C4-2B (cell line): Measurements from ENCODE around the gene KCP.

Source experiments
- H3K27ac ChIP-seq: fragments of 450-650 bp; 2 replicates; pipeline ENCODE4 v1.5.1; 2017
- ZFX ChIP-seq: fragments of 450-650 bp; IDR thresholded peaks from 2 replicates; pipeline ENCODE4 v1.6.1; 2017
- TF ChIP-seq, protein P1 (sequence below): fragments of 450-650 bp; conservative IDR thresholded peaks from 2 replicates; pipeline ENCODE4 v1.5.1; 2017; ENCODE audit warnings: mild to moderate bottlenecking

Gene KCP

GRCh38 chr7:128936798-128937197, 26.3 kb upstream of the KCP start:
- TF ChIP-seq, protein P1, sequence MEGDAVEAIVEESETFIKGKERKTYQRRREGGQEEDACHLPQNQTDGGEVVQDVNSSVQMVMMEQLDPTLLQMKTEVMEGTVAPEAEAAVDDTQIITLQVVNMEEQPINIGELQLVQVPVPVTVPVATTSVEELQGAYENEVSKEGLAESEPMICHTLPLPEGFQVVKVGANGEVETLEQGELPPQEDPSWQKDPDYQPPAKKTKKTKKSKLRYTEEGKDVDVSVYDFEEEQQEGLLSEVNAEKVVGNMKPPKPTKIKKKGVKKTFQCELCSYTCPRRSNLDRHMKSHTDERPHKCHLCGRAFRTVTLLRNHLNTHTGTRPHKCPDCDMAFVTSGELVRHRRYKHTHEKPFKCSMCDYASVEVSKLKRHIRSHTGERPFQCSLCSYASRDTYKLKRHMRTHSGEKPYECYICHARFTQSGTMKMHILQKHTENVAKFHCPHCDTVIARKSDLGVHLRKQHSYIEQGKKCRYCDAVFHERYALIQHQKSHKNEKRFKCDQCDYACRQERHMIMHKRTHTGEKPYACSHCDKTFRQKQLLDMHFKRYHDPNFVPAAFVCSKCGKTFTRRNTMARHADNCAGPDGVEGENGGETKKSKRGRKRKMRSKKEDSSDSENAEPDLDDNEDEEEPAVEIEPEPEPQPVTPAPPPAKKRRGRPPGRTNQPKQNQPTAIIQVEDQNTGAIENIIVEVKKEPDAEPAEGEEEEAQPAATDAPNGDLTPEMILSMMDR = no peak
- TF ChIP-seq ZFX = no peak
- no peak overlapping the region for H3K27ac ChIP-seq

DNA sequence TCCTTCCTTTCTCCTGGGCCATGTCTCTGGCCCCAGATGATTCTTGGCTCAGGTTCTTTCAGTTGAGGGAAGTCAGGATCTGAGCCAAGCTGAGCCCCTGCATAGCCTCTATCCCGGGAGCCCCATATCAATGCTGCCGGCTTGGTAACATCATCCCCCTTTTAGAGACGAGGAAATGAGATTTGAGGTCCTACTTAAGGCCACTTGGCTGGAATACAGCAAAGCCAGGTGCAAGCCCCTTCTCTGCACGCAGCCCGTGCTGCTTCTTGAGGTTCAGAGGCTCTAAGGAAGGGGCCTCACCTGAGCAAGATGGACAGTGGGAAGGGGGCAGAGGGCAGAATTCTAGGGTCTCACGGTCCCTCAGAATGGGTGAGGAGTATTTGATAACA, 24.8 kb upstream of the KCP start:
- H3K27ac ChIP-seq = no peak overlapping the region
- TF ChIP-seq, protein P1 = no peak
- no peak for TF ChIP-seq ZFX

DNA sequence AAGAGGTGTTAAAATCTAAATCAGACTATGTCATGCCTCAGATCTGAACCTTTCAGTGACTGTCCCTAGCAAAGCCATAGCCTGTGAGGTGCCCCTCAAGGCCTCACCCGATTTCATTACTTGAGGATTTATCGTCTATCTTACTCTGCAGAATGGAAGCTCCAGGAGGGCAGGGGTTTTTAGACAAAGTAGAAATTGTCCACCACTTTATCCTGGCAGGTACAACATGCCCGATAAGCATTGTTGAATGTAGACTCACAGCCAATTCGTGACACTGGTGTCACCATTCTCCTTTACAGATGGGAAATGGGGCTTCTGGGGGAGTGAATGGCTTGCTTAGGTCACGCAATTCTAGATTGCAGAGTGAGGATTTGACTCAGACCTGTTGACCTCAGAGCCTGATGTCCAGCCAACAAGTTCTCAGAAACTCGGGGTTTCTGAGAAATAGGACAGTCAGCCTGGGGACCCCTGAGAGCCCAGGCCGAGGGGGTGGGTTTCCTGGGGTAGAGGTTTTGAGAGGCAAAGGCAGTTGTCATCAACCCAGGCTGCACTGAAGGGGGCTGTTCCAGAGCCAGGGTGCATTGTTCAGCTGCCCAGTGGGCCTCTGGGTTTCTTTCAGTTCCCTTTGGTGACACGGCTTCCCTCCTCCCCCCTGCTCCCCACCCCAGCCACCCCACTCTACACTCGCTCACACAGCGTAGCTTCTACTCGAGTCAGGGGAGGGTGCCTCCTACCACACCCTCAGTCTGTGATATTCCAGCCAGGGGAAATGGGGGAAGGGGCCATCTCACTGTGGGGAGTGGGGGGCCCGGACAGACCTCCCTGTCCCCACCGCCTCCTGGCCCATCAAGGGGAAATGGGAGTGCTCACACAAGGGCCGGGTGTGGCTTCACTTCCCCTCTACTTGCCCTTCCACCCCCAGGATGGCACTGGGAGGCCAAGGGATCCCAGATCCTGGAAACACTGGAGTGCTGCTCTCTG, 24.1 kb upstream of the KCP start:
- H3K27ac ChIP-seq = no peak overlapping the region
- TF ChIP-seq, protein P1 = no peak
- no peak for TF ChIP-seq ZFX

- no peak overlapping the region for H3K27ac ChIP-seq
- no peak for TF ChIP-seq ZFX
- TF ChIP-seq, protein P1 = no peak
These were observed 22.8 kb upstream of the KCP start for GRCh38 chr7:128933180-128933891.

- no peak for TF ChIP-seq ZFX
- TF ChIP-seq, protein P1 = no peak
- H3K27ac ChIP-seq = no peak overlapping the region
These were observed 22.3 kb upstream of the KCP start for GRCh38 chr7:128932862-128933179.

DNA sequence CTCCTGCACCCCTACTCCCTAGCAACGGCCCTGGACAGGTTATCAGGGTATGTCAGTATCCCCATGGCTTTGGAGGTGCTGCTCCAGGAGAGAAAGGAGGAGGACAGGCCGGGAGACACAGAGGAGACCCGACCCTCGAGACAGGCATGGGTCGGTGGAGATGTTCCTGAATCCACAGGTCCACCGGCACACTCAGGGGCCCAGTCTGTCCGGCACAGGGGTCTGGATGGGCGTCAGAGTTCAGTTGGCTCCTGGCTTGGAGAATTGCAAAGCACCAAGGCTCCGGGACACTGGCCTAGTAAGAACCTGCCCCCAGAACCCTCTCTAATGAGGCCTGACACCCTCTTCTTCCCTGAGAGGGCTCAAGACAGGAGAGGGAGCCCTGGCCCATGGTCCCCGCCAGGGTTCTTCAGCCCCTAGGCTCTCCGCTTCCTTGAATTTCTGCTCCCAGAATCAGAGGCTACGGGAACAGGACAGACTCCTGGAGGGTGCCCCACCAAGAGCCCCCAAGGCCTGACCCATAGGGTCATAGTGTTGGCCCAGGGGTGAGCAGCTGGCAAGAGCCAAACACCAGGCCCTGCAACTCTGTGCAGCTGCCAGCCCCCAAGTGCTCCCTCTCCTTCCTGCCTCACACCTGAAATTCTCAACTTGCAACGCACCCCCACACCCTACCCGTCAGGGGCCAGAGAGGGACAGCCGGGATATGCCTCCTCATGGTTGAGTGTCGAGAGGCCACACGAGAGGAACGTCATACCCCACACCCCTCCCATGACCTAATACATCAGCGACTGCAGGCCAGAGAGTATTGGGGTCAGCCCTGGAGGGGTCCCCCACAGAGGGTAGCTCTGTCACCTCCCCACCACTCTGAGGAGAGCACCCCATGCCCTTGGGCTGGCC, 21.7 kb upstream of the KCP start:
- TF ChIP-seq, protein P1 = no peak
- TF ChIP-seq ZFX = no peak
- H3K27ac ChIP-seq = no peak overlapping the region
